Measurements from ENCODE around the gene AKAP6. TPM values are rescaled to one million over a fixed set of nuclear protein-coding genes. Genes with fewer than 3 reads are reported as not detected.

Gene AKAP6
- total RNA-seq, 1 donor from 2014 or later: 0.53 TPM

GRCh38 chr14:32449648-32450047 lies 120.5 kb downstream of the AKAP6 start:
- ChIA-PET CTCF (interaction anchor here (1.5 kb wide), 1 partner anchor 20 kb away, joined by 3 read pairs; no protein-coding TSS in a partner anchor), POLR2A (no interaction called here)
- no peak overlapping the region for H3K4me3 Mint-ChIP-seq
- no peaks in the 10 kb centered on the region for H3K27me3 Mint-ChIP-seq
- no peaks in the 10 kb centered on the region for H3K36me3 Mint-ChIP-seq (ENCODE audit: low read depth)
- ATAC-seq (ENCODE audit: low read depth) (no peak), DNase-seq (no peak)
- H3K9me3 Mint-ChIP-seq: no peaks in the 10 kb centered on the region
- no peak overlapping the region for H3K27ac Mint-ChIP-seq
- TF ChIP-seq, protein P1, sequence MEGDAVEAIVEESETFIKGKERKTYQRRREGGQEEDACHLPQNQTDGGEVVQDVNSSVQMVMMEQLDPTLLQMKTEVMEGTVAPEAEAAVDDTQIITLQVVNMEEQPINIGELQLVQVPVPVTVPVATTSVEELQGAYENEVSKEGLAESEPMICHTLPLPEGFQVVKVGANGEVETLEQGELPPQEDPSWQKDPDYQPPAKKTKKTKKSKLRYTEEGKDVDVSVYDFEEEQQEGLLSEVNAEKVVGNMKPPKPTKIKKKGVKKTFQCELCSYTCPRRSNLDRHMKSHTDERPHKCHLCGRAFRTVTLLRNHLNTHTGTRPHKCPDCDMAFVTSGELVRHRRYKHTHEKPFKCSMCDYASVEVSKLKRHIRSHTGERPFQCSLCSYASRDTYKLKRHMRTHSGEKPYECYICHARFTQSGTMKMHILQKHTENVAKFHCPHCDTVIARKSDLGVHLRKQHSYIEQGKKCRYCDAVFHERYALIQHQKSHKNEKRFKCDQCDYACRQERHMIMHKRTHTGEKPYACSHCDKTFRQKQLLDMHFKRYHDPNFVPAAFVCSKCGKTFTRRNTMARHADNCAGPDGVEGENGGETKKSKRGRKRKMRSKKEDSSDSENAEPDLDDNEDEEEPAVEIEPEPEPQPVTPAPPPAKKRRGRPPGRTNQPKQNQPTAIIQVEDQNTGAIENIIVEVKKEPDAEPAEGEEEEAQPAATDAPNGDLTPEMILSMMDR (IDR thresholded peaks at IDR 0.05): no peak
- intact Hi-C loops (cut with micrococcal nuclease): no loop called here
- H3K4me1 Mint-ChIP-seq: no peaks in the 10 kb centered on the region

DNA sequence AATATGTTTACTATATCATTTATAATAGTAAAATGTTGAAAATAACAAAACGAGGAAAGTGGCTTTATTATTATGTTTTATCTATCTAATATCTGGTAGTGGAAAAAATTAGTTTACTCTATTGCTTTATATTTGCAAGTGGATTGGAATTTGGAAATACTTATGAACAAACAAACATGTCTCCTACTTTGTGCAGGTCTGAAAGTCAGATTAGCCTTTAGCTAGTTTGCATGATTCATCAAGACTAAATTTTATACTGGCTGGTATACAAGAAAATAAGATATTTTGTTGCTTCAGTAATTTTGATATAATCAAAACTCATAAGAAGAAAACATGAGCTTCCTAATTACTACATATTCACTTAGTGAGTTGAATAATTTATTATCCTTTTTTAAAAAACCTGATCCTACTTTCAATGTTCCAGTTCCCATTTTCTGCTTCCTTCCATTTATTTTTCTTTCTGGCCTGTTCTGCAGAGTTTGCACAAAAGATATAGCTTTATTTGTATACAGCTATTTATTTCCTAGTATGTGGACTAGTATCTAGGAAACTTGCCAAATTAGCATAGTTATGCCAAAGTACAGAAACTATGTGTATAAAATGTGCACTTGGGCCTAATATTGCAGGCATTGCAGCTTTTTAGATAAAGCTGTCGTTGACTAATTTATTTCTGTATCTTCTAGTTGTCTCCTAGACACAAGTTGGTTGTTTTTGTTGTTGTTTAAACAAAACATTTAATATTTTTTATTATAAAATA lies 122.0 kb downstream of the AKAP6 start:
- Mint-ChIP-seq H3K27ac (no peak overlapping the region), H3K27me3 (no peaks in the 10 kb centered on the region), H3K9me3 (no peaks in the 10 kb centered on the region), H3K4me1 (no peaks in the 10 kb centered on the region), H3K36me3 (ENCODE audit: low read depth) (no peaks in the 10 kb centered on the region), H3K4me3 (no peak overlapping the region)
- no peak for DNase-seq
- CTCF ChIA-PET: interaction anchor here (1.5 kb wide), 1 partner anchor 18 kb away, joined by 3 read pairs; no protein-coding TSS in a partner anchor
- POLR2A ChIA-PET: no interaction called here
- ATAC-seq (ENCODE audit: low read depth): no peak
- intact Hi-C loops (cut with micrococcal nuclease): no loop called here
- TF ChIP-seq, protein P1 (IDR thresholded peaks at IDR 0.05): no peak

DNA sequence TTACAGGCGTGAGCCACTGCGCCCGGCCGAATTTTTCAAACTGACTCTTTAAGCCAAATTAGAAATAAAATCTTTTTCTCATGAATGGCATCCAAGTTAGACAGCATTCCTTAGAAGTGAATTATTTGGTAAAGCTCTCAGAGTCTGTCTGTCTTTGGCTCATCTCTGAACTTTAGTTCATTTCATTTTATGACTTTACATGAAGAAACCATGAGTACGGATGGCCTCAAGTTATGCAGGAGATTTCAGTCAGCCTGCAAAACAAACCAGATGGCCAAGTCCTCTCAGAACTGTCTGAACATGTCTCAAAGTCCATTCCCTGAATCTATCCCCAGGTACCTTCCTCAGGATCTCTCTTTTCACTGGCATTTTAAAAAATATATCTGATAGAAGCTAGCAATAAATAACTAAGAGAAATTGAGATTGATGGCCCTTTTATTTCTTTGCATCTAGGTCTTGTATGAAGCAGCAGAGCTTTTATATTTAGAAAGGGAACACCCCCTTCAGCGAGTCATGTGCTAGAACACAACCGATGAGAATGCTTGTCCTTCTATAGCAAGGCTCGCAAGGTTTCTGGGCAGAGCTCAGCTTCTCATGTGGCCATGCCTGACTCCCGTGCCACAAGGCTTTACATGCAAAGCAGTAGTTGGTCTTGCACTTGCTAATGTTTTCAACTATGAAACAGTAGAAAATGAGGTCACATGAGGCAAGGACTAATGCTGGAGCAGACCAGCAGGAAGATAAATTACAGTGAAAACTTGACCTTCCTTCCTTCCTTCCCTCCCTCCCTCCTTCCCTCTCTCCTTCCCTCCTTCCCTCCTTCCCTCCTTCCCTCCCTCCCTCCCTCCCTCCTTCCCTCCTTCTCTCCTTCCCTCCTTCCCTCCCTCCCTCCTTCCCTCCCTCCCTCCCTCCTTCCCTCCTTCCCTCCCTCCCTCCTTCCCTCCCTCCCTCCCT lies 125.0 kb downstream of the AKAP6 start:
- CTCF ChIA-PET: no interaction called here
- H3K36me3 Mint-ChIP-seq (ENCODE audit: low read depth): no peaks in the 10 kb centered on the region
- DNase-seq (no peak), ATAC-seq (ENCODE audit: low read depth) (no peak)
- no peak overlapping the region for H3K4me3 Mint-ChIP-seq
- TF ChIP-seq, protein P1 (IDR thresholded peaks at IDR 0.05): no peak
- H3K4me1 Mint-ChIP-seq: no peaks in the 10 kb centered on the region
- intact Hi-C loops (cut with micrococcal nuclease): no loop called here
- H3K27ac Mint-ChIP-seq: no peak overlapping the region
- no peaks in the 10 kb centered on the region for H3K9me3 Mint-ChIP-seq
- POLR2A ChIA-PET: no interaction called here
- H3K27me3 Mint-ChIP-seq: peaks cover 4% of the 10 kb centered on the region

DNA sequence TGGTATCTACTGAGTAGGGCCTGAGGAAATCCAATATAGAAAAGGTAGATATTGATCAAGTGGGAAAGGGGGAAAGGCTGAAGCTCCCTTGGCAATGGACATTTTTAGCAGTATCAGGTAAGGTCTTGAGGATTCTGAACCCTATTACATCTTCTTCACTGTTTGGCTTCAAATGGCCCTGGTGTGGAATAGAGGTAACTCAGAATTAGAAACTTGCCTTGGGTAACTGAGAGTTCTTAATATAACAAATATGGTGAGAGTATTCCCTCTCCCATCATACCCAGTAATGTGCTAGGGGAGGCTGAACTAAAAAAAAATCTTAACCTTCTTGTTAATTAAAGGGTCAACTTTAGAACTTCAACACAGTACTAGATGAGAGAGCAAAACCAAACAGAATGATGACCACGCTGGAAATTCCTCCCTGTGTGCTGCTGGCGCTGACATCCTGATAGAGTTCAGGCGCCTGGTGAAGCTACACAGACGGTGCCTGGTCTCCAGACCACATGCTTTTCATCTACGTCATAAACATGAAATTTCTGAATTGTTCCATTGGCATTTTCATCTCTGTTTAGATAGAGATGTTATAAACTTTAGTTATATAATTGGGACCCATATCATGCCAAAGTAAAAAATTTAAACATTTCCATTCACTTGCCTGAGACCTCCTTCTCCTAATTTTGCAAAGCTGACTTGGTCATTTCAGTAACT lies 128.3 kb downstream of the AKAP6 start:
- TF ChIP-seq, protein P1 (IDR thresholded peaks at IDR 0.05): no peak
- CTCF ChIA-PET: no interaction called here
- no peak overlapping the region for H3K4me3 Mint-ChIP-seq
- POLR2A ChIA-PET: no interaction called here
- H3K36me3 Mint-ChIP-seq (ENCODE audit: low read depth): no peaks in the 10 kb centered on the region
- H3K27ac Mint-ChIP-seq: no peak overlapping the region
- intact Hi-C loops (cut with micrococcal nuclease): no loop called here
- peaks cover 5% of the 10 kb centered on the region for H3K9me3 Mint-ChIP-seq
- no peak for DNase-seq
- no peak for ATAC-seq (ENCODE audit: low read depth)
- no peaks in the 10 kb centered on the region for H3K4me1 Mint-ChIP-seq
- peaks cover 4% of the 10 kb centered on the region for H3K27me3 Mint-ChIP-seq
